Left renal pelvis (tissue), 4 donors: ENCODE measurements around the gene TMEM183A. TPM values are rescaled to one million over a fixed set of nuclear protein-coding genes. Genes with fewer than 3 reads are reported as not detected.
"Not testable (repeated sequence)": the region's sequence is repeated elsewhere in the genome, so short reads cannot be mapped to it uniquely, and the experiment has no call there.

Experiments
- DNase-seq, 4 donors: peaks; one replicate each; pipeline ENCODE4 v3.0.0-alpha.2; 2013; ENCODE audit warnings: low read depth in 4 of 4, low spot score in 3 of 4
- polyA plus RNA-seq, 4 donors: library from polyadenylated mRNA; unstranded; fragments of 120-200 nt; gene quantifications; one replicate each; pipeline ENCODE4 v1.2.1, GENCODE V29; 2013; ENCODE audit not compliant: insufficient read length in 4 of 4

The TMEM183A gene
- 10 to 100 TPM; 56.0 to 83.9 (median 76.4) TPM for polyA plus RNA-seq

GRCh38 chr1:203006948-203007871 lies at the start of gene TMEM183A:
Gene TMEM183A (plus strand): TSS chr1:203007374. CDS start chr1:203007466, 92 bp downstream.
- DNase-seq, result peak; percentile 93 to 97 (median 96)

DNA sequence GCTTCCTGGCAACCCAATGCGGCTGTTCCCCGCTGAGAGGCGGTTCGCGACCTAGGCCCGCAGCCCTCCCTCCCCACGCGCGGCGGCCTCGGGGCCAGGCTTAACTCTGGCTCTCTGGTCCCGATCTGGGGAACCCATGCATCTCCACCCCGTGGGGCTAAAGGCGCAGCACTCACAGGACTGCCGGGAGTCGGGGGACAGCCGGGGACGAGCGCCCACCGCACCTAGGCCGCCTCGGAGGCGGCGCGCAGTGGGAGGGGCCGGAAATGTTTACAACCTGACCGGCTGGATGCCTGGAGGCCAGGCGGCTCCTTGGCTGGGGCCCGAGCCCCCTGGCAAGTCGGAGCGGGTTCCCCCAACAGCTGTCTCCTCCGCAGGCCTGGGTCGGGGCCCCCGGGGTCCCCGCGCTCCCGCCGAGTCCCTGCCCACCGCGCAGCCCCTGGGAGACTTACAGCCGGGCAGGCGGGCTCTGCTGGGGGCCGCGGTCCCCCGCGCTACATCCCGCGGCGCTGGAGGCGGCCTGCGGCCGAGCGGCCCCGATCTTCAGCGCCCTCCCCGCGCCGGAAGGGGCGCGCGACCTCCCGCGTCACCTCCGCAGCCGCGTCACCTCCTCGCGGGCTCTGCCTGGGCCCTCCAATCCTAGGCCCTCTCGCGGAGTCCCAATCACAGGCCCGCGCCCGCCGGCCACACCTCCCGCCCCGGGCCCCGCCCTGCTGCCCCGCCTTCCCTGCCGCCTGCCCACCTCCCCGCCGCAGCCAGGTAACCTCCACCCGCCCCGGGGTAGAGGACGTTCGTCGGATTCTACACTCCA lies 49.2 kb upstream of the TMEM183A start, which contains the start of gene ADIPOR1:
Gene ADIPOR1 (minus strand): TSS at position 580 of the 811 bp plus-strand sequence. CDS start 7,242 bp downstream, outside the sequence.
- peak in 3 of 4 donors; percentile 64 to 75 (median 71) for DNase-seq

GRCh38 chr1:202958544-202959275 lies 48.5 kb upstream of the TMEM183A start:
- no peak for DNase-seq

- DNase-seq, result no peak
These were observed 47.9 kb upstream of the TMEM183A start for GRCh38 chr1:202959276-202959620.

GRCh38 chr1:202961220-202961880 lies 45.8 kb upstream of the TMEM183A start:
- no peak for DNase-seq

GRCh38 chr1:202964791-202965410 lies 42.3 kb upstream of the TMEM183A start:
- no peak for DNase-seq

DNA sequence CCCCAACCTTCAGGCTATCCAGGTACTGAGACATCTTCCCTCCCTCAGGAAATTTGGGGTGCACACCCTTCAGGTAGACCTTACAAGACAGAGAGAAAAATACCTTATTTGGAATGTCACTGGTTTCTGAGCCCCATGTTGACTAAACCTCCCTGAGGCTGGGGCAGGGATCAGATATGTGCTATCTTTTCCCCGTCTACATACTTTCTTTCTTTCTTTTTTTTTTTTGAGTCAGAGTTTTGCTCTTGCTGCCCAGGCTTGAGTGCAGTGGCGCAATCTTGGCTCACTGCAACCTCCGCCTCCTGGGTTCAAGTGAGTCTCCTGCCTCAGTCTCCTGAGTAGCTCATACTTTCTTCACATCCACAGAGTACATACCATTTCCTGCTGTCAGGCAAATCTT lies 41.8 kb upstream of the TMEM183A start:
- no peak for DNase-seq

GRCh38 chr1:202966006-202966898 lies 40.9 kb upstream of the TMEM183A start:
- DNase-seq, result no peak

- DNase-seq, result no peak
These were observed 39.4 kb upstream of the TMEM183A start for GRCh38 chr1:202967684-202968281.

DNA sequence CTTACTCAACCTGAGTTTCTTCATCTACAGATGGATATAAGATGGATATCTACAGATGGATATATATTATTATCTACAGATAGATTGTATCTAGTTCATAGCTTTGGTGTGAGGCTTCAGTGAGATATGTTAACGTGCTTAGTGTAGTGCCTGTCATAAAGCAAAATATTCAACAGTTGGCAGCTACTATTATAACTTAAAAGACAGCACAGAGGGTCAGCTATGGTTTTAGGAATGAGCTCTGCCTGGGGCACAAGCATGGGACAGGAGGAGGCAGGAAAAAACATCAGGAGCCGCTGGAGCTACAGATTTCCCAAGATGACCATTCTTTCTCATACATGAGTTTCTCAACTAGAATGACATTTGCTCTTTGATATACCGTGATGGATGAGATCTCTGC lies 38.8 kb upstream of the TMEM183A start:
- DNase-seq, result no peak

DNA sequence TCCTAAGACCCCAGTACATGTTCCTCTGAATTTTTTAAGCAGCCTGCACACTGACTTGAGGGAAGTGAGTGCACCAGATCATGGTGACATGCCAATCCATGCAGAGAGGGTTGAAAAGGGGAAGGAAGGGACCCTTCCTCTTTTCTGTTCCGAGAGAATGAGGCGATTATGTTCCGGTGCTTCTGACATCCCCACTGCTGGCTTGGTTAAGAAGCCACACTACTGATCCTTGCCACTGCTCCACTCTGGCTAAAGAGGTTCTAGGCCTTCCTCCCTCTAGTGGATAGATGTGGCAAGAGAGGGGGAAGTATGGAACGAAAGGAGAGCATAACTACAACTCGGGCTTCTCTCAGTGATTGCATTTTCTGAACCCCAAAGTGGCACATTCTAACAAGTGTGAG lies 38.3 kb upstream of the TMEM183A start:
- DNase-seq, result no peak

DNA sequence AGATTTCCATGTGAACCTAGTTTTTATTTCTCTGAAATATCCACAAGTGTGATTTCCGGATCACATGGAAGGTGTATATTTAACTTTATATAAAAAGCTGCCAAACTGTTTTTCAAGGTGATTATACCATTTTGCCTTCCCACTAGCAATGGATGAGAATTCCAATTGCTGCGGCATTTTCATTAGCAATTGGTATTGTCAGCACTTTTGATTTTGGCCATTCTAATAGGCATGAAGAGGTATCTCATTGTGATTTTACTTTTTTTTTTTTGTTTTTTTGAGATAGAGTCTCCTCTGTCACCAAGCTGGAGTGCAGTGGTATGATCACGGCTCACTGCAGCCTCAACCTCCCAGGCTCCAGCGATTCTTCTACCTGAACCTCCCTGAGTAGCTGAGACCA lies 35.1 kb upstream of the TMEM183A start:
- DNase-seq, result no peak

DNA sequence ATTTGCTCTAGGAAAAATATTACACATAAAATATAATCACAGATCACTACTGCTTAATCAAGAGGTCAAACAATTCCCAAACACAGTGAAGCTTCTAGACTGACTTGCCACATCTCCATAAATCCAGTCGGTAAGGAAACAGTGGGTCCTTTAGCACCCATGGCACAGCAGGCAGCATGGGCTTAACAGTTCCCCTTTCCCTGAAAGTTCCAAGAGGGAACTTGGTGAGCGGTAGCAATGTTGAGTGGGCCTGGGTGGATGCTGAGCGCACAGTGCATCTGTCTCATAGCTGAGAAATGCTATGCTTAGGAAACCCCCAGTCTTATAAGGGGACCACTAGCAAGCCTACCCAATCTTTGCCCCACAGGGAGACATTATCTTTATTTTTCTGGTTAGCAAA lies 32.3 kb upstream of the TMEM183A start:
- DNase-seq, result no peak

GRCh38 chr1:202976633-202977032 lies 30.5 kb upstream of the TMEM183A start:
- no peak for DNase-seq

GRCh38 chr1:202979459-202979858 lies 27.7 kb upstream of the TMEM183A start:
- no peak for DNase-seq

DNA sequence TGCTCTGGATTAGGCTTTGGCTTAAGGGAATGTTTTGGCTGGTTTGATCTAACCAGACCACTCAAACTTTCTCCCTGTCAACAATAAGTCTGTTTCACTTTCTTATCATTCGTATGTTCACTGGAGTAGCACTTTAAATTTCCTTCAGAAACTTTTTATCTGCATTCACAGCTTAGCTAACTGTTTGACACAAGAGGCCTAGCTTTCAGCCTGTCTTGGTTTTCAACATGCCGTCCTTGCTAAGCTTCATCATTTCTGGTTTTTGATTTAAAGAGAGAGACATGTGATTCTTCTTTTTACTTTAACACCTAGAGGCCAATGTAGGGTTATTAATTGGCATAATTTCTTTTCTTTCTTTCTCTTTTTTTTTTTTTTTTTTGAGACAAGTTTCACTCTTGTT lies 25.2 kb upstream of the TMEM183A start:
- DNase-seq, result no peak

GRCh38 chr1:202982715-202983430 lies 24.3 kb upstream of the TMEM183A start:
- no peak for DNase-seq

DNA sequence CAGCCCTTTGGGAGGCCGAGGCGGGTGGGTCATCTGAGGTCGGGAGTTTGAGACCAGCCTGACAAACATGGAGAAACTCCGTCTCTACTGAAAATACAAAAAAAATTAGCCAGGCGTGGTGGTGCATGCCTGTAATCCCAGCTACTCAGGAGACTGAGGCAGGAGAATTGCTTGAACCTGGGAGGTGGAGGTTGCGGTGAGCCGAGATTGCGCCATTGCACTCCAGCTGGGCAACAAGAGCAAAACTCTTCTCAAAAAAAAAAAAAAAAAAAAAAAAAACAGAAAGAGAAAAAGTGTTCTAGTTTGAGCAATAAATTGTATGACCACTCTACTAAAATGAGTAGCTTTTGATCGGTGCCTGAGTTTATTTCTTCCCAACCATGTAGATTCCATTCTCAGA lies 21.1 kb upstream of the TMEM183A start:
- not testable (repeated sequence) for DNase-seq
